ENCODE results near the gene DGKI. TPM values are rescaled to one million over a fixed set of nuclear protein-coding genes. Genes with fewer than 3 reads are reported as not detected.

DGKI gene
- total RNA-seq, 1 experiment from 2014 or later = not detected

DNA sequence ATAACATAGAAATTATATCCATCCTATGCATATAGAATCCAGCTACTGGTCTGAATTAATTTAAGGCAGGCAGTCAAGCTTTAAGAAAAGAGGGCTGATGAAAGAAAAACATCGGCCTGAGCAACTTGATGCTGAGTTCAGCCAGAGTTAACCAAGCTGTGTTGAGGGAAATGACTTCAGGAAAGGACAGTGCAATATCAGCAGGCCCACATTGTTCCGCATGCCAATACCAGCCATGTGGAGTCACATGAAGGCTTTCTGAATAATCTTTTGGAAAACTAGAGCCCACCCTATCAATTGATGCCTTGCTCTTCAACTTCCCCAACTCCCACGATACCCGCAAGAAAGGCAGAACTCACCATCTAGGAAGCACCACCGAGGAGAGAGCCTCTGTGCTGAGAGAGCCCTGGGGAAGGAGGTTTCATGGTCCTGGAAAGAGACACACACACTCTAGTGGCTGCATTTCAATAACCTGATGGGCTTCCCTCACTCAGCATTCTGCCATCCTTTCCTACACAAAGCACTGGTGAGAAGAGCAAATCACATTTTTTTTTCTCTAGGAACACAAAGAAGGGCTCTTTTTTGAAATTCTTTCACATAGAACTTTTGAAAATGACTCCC lies 377.5 kb downstream of the DGKI start:
- Histone ChIP-seq H3K4me1 (ENCODE audit: control insufficient read depth, insufficient read depth, low read length) (no peaks in the 10 kb centered on the region), H3K36me3 (ENCODE audit: control insufficient read depth, insufficient read depth, low read length) (no peaks in the 10 kb centered on the region), H3K27ac (ENCODE audit: low read length) (no peak overlapping the region), H3K9me3 (ENCODE audit: control insufficient read depth, insufficient read depth, low read depth, low read length) (no peaks in the 10 kb centered on the region), H3K27me3 (ENCODE audit: control insufficient read depth, insufficient read depth, low read length) (no peaks in the 10 kb centered on the region), H3K4me3 (ENCODE audit: low read depth in 2 of 2, low read length in 2 of 2) (no peak overlapping the region)
- DNase-seq (ENCODE audit: low read depth, low spot score) (no peak), ATAC-seq (no peak)
- TF ChIP-seq POLR2AphosphoS5 (IDR thresholded peaks at IDR 0.05; ENCODE audit: low read depth, low read length) (no peak), SIN3A (IDR thresholded peaks at IDR 0.05; ENCODE audit: borderline replicate concordance, insufficient read depth, low read depth, low read length) (no peak), TCF7L2 (IDR thresholded peaks at IDR 0.05; ENCODE audit: low read depth, low read length) (no peak)
- TF ChIP-seq, protein P1, sequence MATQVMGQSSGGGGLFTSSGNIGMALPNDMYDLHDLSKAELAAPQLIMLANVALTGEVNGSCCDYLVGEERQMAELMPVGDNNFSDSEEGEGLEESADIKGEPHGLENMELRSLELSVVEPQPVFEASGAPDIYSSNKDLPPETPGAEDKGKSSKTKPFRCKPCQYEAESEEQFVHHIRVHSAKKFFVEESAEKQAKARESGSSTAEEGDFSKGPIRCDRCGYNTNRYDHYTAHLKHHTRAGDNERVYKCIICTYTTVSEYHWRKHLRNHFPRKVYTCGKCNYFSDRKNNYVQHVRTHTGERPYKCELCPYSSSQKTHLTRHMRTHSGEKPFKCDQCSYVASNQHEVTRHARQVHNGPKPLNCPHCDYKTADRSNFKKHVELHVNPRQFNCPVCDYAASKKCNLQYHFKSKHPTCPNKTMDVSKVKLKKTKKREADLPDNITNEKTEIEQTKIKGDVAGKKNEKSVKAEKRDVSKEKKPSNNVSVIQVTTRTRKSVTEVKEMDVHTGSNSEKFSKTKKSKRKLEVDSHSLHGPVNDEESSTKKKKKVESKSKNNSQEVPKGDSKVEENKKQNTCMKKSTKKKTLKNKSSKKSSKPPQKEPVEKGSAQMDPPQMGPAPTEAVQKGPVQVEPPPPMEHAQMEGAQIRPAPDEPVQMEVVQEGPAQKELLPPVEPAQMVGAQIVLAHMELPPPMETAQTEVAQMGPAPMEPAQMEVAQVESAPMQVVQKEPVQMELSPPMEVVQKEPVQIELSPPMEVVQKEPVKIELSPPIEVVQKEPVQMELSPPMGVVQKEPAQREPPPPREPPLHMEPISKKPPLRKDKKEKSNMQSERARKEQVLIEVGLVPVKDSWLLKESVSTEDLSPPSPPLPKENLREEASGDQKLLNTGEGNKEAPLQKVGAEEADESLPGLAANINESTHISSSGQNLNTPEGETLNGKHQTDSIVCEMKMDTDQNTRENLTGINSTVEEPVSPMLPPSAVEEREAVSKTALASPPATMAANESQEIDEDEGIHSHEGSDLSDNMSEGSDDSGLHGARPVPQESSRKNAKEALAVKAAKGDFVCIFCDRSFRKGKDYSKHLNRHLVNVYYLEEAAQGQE (IDR thresholded peaks at IDR 0.05; ENCODE audit: insufficient read depth in 1 of 2, low read depth in 2 of 2, low read length in 1 of 2) = no peak
- TF ChIP-seq, protein P2, sequence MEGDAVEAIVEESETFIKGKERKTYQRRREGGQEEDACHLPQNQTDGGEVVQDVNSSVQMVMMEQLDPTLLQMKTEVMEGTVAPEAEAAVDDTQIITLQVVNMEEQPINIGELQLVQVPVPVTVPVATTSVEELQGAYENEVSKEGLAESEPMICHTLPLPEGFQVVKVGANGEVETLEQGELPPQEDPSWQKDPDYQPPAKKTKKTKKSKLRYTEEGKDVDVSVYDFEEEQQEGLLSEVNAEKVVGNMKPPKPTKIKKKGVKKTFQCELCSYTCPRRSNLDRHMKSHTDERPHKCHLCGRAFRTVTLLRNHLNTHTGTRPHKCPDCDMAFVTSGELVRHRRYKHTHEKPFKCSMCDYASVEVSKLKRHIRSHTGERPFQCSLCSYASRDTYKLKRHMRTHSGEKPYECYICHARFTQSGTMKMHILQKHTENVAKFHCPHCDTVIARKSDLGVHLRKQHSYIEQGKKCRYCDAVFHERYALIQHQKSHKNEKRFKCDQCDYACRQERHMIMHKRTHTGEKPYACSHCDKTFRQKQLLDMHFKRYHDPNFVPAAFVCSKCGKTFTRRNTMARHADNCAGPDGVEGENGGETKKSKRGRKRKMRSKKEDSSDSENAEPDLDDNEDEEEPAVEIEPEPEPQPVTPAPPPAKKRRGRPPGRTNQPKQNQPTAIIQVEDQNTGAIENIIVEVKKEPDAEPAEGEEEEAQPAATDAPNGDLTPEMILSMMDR (IDR thresholded peaks at IDR 0.05) = no peak
- POLR2A ChIA-PET = no interaction called here
- intact Hi-C loops (cut with micrococcal nuclease; ENCODE audit: unreplicated experiment) (no loop called here), in situ Hi-C loops (cut with HindIII; ENCODE audit: low pct_unique_long_range_greater_than_20kb, low sequenced_read_pairs) (no loop called here)
- CTCF ChIA-PET = no interaction called here
- no TSS peak for BruUV-seq (replicated peaks)

DNA sequence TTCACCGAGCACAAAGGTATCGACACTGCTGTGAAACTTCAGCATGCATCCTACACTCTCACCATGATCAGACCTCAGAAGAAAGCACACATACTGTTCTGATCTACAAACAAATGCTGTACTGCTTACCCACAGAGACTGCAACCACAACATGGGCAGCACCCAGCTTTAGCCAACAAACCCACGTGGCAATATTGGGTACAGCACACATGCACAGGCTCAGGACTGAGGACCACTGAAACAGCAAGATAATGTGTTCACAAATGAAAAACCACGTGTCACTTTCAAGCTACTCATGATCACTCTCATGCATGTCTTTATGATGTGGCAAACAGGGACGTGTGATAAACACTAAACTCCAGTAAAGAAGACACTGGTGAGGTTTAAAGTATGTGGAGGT lies 383.9 kb downstream of the DGKI start:
- Histone ChIP-seq H3K4me3 (ENCODE audit: low read depth in 2 of 2, low read length in 2 of 2) (no peak overlapping the region), H3K36me3 (ENCODE audit: control insufficient read depth, insufficient read depth, low read length) (no peaks in the 10 kb centered on the region), H3K27me3 (ENCODE audit: control insufficient read depth, insufficient read depth, low read length) (no peaks in the 10 kb centered on the region), H3K27ac (ENCODE audit: low read length) (no peak overlapping the region), H3K4me1 (ENCODE audit: control insufficient read depth, insufficient read depth, low read length) (no peaks in the 10 kb centered on the region), H3K9me3 (ENCODE audit: control insufficient read depth, insufficient read depth, low read depth, low read length) (no peaks in the 10 kb centered on the region)
- in situ Hi-C loops (cut with HindIII; ENCODE audit: low pct_unique_long_range_greater_than_20kb, low sequenced_read_pairs) (no loop called here), intact Hi-C loops (cut with micrococcal nuclease; ENCODE audit: unreplicated experiment) (no loop called here)
- no peak for TF ChIP-seq TCF7L2 (IDR thresholded peaks at IDR 0.05; ENCODE audit: low read depth, low read length)
- TF ChIP-seq POLR2AphosphoS5 (IDR thresholded peaks at IDR 0.05; ENCODE audit: low read depth, low read length) = no peak
- TF ChIP-seq, protein P2 (IDR thresholded peaks at IDR 0.05) = no peak
- TF ChIP-seq, protein P1 (IDR thresholded peaks at IDR 0.05; ENCODE audit: insufficient read depth in 1 of 2, low read depth in 2 of 2, low read length in 1 of 2) = no peak
- TF ChIP-seq SIN3A (IDR thresholded peaks at IDR 0.05; ENCODE audit: borderline replicate concordance, insufficient read depth, low read depth, low read length) = no peak
- no TSS peak for BruUV-seq (replicated peaks)
- DNase-seq (ENCODE audit: low read depth, low spot score) (no peak), ATAC-seq (no peak)
- POLR2A ChIA-PET = no interaction called here
- CTCF ChIA-PET = no interaction called here
